ENCODE results near the gene TMEM51. TPM values are rescaled to one million over a fixed set of nuclear protein-coding genes. Genes with fewer than 3 reads are reported as not detected.

TMEM51 gene
- total RNA-seq, 1 experiment from 2014 or later: 10.4 TPM

DNA sequence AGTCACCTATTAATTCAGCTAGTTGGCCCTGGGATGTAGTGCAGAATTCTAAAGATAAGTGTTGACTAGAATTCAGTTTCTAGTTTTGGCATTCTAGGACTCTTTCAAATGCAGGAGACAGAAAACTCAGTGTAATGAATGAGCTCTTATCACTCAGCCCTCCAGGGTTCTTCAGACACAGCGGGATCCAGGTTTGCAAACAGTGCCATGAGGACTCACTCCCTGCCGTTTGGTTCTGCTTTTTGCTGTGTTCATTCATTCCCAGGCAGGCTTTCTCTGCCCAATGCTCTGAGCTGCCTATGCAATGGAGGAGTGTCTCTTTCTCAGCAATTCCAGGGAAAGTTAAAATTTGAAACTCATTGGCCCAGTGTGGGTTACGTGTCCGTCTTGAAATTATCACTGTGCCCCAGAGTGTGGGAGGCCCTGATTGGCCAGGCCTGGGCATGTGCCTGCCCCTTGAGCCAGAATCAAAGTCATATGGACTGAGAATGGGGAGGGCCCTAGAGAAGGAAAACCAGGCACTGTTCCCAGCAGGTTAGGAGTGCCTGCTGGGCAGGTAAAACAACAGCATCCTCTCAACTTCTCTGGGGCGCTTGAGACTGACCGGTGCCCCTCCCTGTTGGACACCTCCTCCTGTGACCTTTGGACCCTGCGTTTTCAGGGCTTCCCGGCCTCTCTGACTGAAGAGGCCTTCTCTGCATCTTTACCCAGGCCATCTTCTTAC, 43.4 kb downstream of the TMEM51 start:
- peak overlapping the region; percentile 2; the same call in 1 of the 2 replicates for H3K4me3 Mint-ChIP-seq
- no peaks in the 10 kb centered on the region for H3K36me3 Mint-ChIP-seq
- no peaks in the 10 kb centered on the region for H3K9me3 Mint-ChIP-seq
- DNase-seq (ENCODE audit: low spot score) (peak; percentile 24), ATAC-seq (peak; percentile 92)
- TF ChIP-seq, protein P1, sequence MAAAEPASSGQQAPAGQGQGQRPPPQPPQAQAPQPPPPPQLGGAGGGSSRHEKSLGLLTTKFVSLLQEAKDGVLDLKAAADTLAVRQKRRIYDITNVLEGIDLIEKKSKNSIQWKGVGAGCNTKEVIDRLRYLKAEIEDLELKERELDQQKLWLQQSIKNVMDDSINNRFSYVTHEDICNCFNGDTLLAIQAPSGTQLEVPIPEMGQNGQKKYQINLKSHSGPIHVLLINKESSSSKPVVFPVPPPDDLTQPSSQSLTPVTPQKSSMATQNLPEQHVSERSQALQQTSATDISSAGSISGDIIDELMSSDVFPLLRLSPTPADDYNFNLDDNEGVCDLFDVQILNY (CRISPR knock-in tag; IDR thresholded peaks at IDR 0.05): no peak
- TF ChIP-seq PRRX2 (CRISPR knock-in tag; IDR thresholded peaks at IDR 0.05) (no peak), FOXK1 (CRISPR knock-in tag; IDR thresholded peaks at IDR 0.05) (0 out of 2 replicates have a peak, but pooled peaks have one; percentile 28), ESRRA (CRISPR knock-in tag; IDR thresholded peaks at IDR 0.05; ENCODE audit: borderline replicate concordance) (no peak), ZNF423 (CRISPR knock-in tag; IDR thresholded peaks at IDR 0.05) (peak; percentile 46; the same call in 1 of the 2 replicates), USF1 (CRISPR knock-in tag; IDR thresholded peaks at IDR 0.05) (peak; percentile 87)
- TF ChIP-seq, protein P2, sequence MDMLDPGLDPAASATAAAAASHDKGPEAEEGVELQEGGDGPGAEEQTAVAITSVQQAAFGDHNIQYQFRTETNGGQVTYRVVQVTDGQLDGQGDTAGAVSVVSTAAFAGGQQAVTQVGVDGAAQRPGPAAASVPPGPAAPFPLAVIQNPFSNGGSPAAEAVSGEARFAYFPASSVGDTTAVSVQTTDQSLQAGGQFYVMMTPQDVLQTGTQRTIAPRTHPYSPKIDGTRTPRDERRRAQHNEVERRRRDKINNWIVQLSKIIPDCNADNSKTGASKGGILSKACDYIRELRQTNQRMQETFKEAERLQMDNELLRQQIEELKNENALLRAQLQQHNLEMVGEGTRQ (CRISPR knock-in tag; IDR thresholded peaks at IDR 0.05): peak; percentile 86
- ChIA-PET CTCF (interaction anchor here (1.0 to 1.8 kb wide), 4 partner anchors 8 to 86 kb away, joined by 3 to 6 read pairs (median 4); partner anchors contain the start of gene TMEM51), POLR2A (interaction anchor here (1.0 kb wide), 1 partner anchor 9 kb away, joined by 4 read pairs; no protein-coding TSS in a partner anchor)
- peak overlapping the region; percentile 91 for H3K27ac Mint-ChIP-seq
- peaks cover 49% of the 10 kb centered on the region for H3K4me1 Mint-ChIP-seq
- no peaks in the 10 kb centered on the region for H3K27me3 Mint-ChIP-seq (ENCODE audit: low read depth)

- H3K9me3 Mint-ChIP-seq: no peaks in the 10 kb centered on the region
- H3K27me3 Mint-ChIP-seq (ENCODE audit: low read depth): no peaks in the 10 kb centered on the region
- H3K36me3 Mint-ChIP-seq: no peaks in the 10 kb centered on the region
- no peak for TF ChIP-seq SMAD3 (CRISPR knock-in tag; IDR thresholded peaks at IDR 0.05; ENCODE audit: borderline replicate concordance)
- no peak for TF ChIP-seq AFF4 (CRISPR knock-in tag; IDR thresholded peaks at IDR 0.05; ENCODE audit: borderline replicate concordance)
- TF ChIP-seq E2F1 (CRISPR knock-in tag; IDR thresholded peaks at IDR 0.05): no peak
- TF ChIP-seq FOXJ3 (CRISPR knock-in tag; IDR thresholded peaks at IDR 0.05; ENCODE audit: borderline replicate concordance): no peak
- TF ChIP-seq, protein P3, sequence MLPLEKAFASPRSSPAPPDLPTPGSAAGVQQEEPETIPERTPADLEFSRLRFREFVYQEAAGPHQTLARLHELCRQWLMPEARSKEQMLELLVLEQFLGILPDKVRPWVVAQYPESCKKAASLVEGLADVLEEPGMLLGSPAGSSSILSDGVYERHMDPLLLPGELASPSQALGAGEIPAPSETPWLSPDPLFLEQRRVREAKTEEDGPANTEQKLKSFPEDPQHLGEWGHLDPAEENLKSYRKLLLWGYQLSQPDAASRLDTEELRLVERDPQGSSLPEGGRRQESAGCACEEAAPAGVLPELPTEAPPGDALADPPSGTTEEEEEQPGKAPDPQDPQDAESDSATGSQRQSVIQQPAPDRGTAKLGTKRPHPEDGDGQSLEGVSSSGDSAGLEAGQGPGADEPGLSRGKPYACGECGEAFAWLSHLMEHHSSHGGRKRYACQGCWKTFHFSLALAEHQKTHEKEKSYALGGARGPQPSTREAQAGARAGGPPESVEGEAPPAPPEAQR (CRISPR knock-in tag; IDR thresholded peaks at IDR 0.05): no peak
- no peak for TF ChIP-seq ZNF425 (CRISPR knock-in tag; conservative IDR thresholded peaks at IDR 0.05)
- TF ChIP-seq ZNF396 (CRISPR knock-in tag; IDR thresholded peaks at IDR 0.05; ENCODE audit: borderline replicate concordance): no peak
- no peak for TF ChIP-seq RELA (CRISPR knock-in tag; IDR thresholded peaks at IDR 0.05; ENCODE audit: borderline replicate concordance)
- no peak for TF ChIP-seq MXD4 (CRISPR knock-in tag; IDR thresholded peaks at IDR 0.05; ENCODE audit: borderline replicate concordance)
- peak overlapping the region; percentile 91; the same call in 1 of the 2 replicates for H3K27ac Mint-ChIP-seq
- no peak for DNase-seq (ENCODE audit: low spot score)
- H3K4me3 Mint-ChIP-seq: no peak overlapping the region
- ChIA-PET POLR2A (interaction anchor here (0.9 to 1.1 kb wide), 2 partner anchors 45 to 1764 kb away, joined by 3 to 4 read pairs; no protein-coding TSS in a partner anchor), CTCF (interaction anchor here (1.0 to 1.8 kb wide), 5 partner anchors 8 to 87 kb away, joined by 3 to 6 read pairs (median 4); partner anchors contain the start of gene TMEM51)
- H3K4me1 Mint-ChIP-seq: peaks cover 56% of the 10 kb centered on the region
- ATAC-seq: no peak
Measured at GRCh38 chr1:15197591-15198447, 44.3 kb downstream of the TMEM51 start.
